B cell (primary cell): ENCODE measurements around the gene BCAR3. TPM values are rescaled to one million over a fixed set of nuclear protein-coding genes. Genes with fewer than 3 reads are reported as not detected.

Experiments
- ATAC-seq: fragments of 200-7000 bp; cut with Tn5 transposase; one replicate; pipeline ENCODE4 v1.10.0; 2021; ENCODE audit warnings: low read depth, mild to moderate bottlenecking, moderate number of reproducible peaks, moderate library complexity
- CTCF ChIA-PET: fragments of 350-600 bp; sonication (Branson Sonifier 250); formaldehyde crosslinking; loops from one replicate; lab custom pipeline; 2021; ENCODE audit warnings: antibody characterized with exemption, inconsistent platforms; lab: Charles Lee
- POLR2A ChIA-PET: fragments of 350-600 bp; sonication (Branson Sonifier 250); formaldehyde crosslinking; loops from one replicate; lab custom pipeline; 2021; ENCODE audit warnings: antibody characterized with exemption; lab: Charles Lee
- DNase-seq: peaks from one replicate; pipeline ENCODE4 v3.0.0; 2013
- H2AFZ ChIP-seq: 2 replicates; pipeline ENCODE4 v1.6.1; 2012; ENCODE audit warnings: mild to moderate bottlenecking, low read depth, low read length; ENCODE audit not compliant: insufficient read depth, poor library complexity, severe bottlenecking
- H3K27ac ChIP-seq, 2 donors: 1 replicate in 1 of 2; 2 replicates in 1 of 2; pipeline ENCODE4 v1.5.1; 2012 to 2013; ENCODE audit warnings: low read length in 2 of 2, mild to moderate bottlenecking in 2 of 2, moderate library complexity in 1 of 2
- H3K27me3 ChIP-seq, 4 experiments: fragments of 200-600 bp in 1 of 4; sonication (generic) in 1 of 4; replicated peaks in 1 of 4; 1 replicate in 2 of 4; 2 replicates in 2 of 4; pipeline versions ENCODE4 v1.6.1 to v1.7.0; 2013 to 2016; ENCODE audit warnings: low read length in 3 of 4, mild to moderate bottlenecking in 2 of 4, mixed read lengths in 1 of 4, moderate library complexity in 1 of 4; ENCODE audit not compliant: insufficient read depth in 4 of 4, control insufficient read depth in 3 of 4; ENCODE audit errors: control extremely low read depth in 1 of 4
- H3K36me3 ChIP-seq, 2 experiments: replicated peaks in 1 of 2; 1 replicate in 1 of 2; 2 replicates in 1 of 2; pipeline versions ENCODE4 v1.6.1 to v1.7.1; 2013; ENCODE audit warnings: low read length in 1 of 2; ENCODE audit not compliant: insufficient read depth in 2 of 2, control insufficient read depth in 1 of 2; ENCODE audit errors: control extremely low read depth in 1 of 2, extremely low read depth in 1 of 2
- H3K4me1 ChIP-seq, 2 donors: fragments of 200-600 bp in 1 of 2; sonication (generic) in 1 of 2; 1 replicate in 1 of 2; 2 replicates in 1 of 2; pipeline versions ENCODE4 v1.5.1 to v1.6.1; 2013 to 2017; ENCODE audit warnings: low read length in 2 of 2; ENCODE audit not compliant: control insufficient read depth in 2 of 2, insufficient read depth in 2 of 2
- H3K4me2 ChIP-seq: replicated peaks from 2 replicates; pipeline ENCODE3; 2012; ENCODE audit warnings: mild to moderate bottlenecking, low read depth, low read length; ENCODE audit not compliant: poor library complexity, severe bottlenecking
- H3K4me3 ChIP-seq, 5 experiments: fragments of 200-600 bp in 1 of 5; sonication (generic) in 1 of 5; 1 replicate in 3 of 5; 2 replicates in 2 of 5; pipeline versions ENCODE4 v1.5.1 to v1.7.0; 2011 to 2016; ENCODE audit warnings: low read length in 4 of 5, mild to moderate bottlenecking in 4 of 5, low read depth in 2 of 5, control low read depth in 1 of 5, moderate library complexity in 1 of 5; ENCODE audit not compliant: insufficient read depth in 1 of 5; ENCODE audit errors: control extremely low read depth in 1 of 5, extremely low read depth in 1 of 5
- H3K79me2 ChIP-seq: fragments of 200-600 bp; sonication (generic); one replicate; pipeline ENCODE4 v1.6.0; 2016; ENCODE audit warnings: low read length; ENCODE audit not compliant: control insufficient read depth, insufficient read depth
- H3K9ac ChIP-seq: fragments of 200-600 bp; sonication (generic); 2 replicates; pipeline ENCODE4 v1.6.1; 2017; ENCODE audit warnings: mild to moderate bottlenecking, low read length, moderate library complexity
- H3K9me3 ChIP-seq, 3 donors: one replicate each; pipeline versions ENCODE4 v1.6.1 to v1.7.1; 2013; ENCODE audit warnings: low read length in 2 of 3; ENCODE audit not compliant: control insufficient read depth in 2 of 3, insufficient read depth in 1 of 3; ENCODE audit errors: control extremely low read depth in 1 of 3
- H4K20me1 ChIP-seq: 2 replicates; pipeline ENCODE4 v1.6.0; 2012; ENCODE audit warnings: mild to moderate bottlenecking, low read length; ENCODE audit not compliant: insufficient read depth, control insufficient read depth, poor library complexity, severe bottlenecking
- H3K27ac Mint-ChIP-seq: one replicate; pipeline ENCODE4 v1.8.0; 2021; ENCODE audit warnings: mixed read lengths
- H3K27me3 Mint-ChIP-seq: one replicate; pipeline ENCODE4 v1.8.0; 2021; ENCODE audit warnings: mixed read lengths
- H3K4me1 Mint-ChIP-seq: one replicate; pipeline ENCODE4 v1.8.0; 2021; ENCODE audit warnings: mixed read lengths
- H3K4me3 Mint-ChIP-seq: one replicate; pipeline ENCODE4 v1.8.0; 2021; ENCODE audit warnings: mixed read lengths
- H3K9me3 Mint-ChIP-seq: one replicate; pipeline ENCODE4 v1.8.0; 2022; ENCODE audit warnings: mixed read lengths; ENCODE audit not compliant: insufficient read depth
- EZH2 ChIP-seq: IDR thresholded peaks from 2 replicates; pipeline ENCODE4 v1.6.1; 2012; ENCODE audit warnings: borderline replicate concordance, low read depth, mild to moderate bottlenecking, moderate library complexity, low read length; ENCODE audit not compliant: insufficient read depth, poor library complexity, severe bottlenecking
- WGBS: methylation state at CpG from one replicate; pipeline ENCODE4 v1.1.5; 2013; ENCODE audit warnings: missing lambda C conversion rate; ENCODE audit not compliant: insufficient coverage; 5-methylcytosine and 5-hydroxymethylcytosine counted together
- intact Hi-C: fragments of 100-400 bp; cut with micrococcal nuclease; formaldehyde crosslinking; loops from one replicate; pipeline ENCODE4 v1.10.0; 2022
- polyA plus RNA-seq: library from polyadenylated mRNA; depleted of rRNA; stranded (reverse); fragments of >200 nt; gene quantifications from 2 replicates; pipeline ENCODE4 v1.2.3, GENCODE V29; 2012
- total RNA-seq, 2 donors: library from RNA; stranded (reverse); fragments of 120-200 nt in 1 of 2; gene quantifications; 1 replicate in 1 of 2; 2 replicates in 1 of 2; pipeline versions ENCODE4 v1.2.3 to v1.2.4, GENCODE V29; 2013 to 2022
- TF ChIP-seq, protein P1 (sequence below): fragments of 200-600 bp; IDR thresholded peaks from one replicate; pipeline ENCODE4 v1.8.0; 2022; ENCODE audit warnings: antibody characterized with exemption, mild to moderate bottlenecking

Gene BCAR3
- total and polyA plus RNA-seq, 2 donors (not counting 1 experiment from before 2014, with no cell fraction given), result 6.7 to 13.0 TPM

DNA sequence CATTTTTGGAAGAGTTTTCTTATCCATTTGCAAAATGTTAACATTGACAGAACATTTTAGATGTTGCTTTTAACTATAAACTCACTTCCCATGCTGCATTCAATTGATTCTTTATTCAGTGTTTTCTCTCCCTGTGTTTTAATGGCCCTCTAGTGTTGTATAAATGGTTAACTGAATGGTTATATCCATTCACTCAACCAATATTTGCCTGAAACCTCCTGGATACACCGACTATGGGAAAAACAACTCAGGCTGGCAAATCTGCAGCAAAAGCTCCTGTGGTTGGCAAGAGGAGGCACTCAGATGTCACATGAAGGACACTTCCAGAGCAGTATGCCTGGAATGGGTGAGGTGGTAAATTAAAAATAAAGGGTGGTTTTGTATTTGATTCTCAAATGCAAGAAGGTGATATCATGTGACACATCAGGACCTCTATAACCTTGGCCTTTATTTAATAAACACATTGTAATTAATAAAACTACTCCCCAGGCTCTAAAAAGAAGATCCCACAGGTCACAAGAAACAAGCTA is 107.6 kb downstream of the BCAR3 start:
- Histone ChIP-seq H3K36me3 (peaks cover 0 to 65% of the 10 kb centered on the region in 2 experiments), H3K27me3 (no peaks in the 10 kb centered on the region), H3K79me2 (no peaks in the 10 kb centered on the region), H3K4me2 (no peak overlapping the region), H3K4me3 (no peak overlapping the region), H3K9me3 (no peaks in the 10 kb centered on the region), H3K4me1 (no peaks in the 10 kb centered on the region), H3K27ac (no peak overlapping the region), H3K9ac (no peak overlapping the region), H4K20me1 (no peaks in the 10 kb centered on the region), H2AFZ (no peak overlapping the region)
- WGBS, result 100% methylated on average over 1 of the region's 1 CpG
- CTCF ChIA-PET, result no interaction called here
- intact Hi-C loops, result no loop called here
- H3K27me3 Mint-ChIP-seq, result no peaks in the 10 kb centered on the region
- no peak for TF ChIP-seq EZH2
- TF ChIP-seq, protein P1, sequence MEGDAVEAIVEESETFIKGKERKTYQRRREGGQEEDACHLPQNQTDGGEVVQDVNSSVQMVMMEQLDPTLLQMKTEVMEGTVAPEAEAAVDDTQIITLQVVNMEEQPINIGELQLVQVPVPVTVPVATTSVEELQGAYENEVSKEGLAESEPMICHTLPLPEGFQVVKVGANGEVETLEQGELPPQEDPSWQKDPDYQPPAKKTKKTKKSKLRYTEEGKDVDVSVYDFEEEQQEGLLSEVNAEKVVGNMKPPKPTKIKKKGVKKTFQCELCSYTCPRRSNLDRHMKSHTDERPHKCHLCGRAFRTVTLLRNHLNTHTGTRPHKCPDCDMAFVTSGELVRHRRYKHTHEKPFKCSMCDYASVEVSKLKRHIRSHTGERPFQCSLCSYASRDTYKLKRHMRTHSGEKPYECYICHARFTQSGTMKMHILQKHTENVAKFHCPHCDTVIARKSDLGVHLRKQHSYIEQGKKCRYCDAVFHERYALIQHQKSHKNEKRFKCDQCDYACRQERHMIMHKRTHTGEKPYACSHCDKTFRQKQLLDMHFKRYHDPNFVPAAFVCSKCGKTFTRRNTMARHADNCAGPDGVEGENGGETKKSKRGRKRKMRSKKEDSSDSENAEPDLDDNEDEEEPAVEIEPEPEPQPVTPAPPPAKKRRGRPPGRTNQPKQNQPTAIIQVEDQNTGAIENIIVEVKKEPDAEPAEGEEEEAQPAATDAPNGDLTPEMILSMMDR, result no peak
- POLR2A ChIA-PET, result no interaction called here
- ATAC-seq, result no peak
- no peak for DNase-seq
- H3K4me3 Mint-ChIP-seq, result no peak overlapping the region
- H3K4me1 Mint-ChIP-seq, result no peaks in the 10 kb centered on the region
- no peaks in the 10 kb centered on the region for H3K9me3 Mint-ChIP-seq
- H3K27ac Mint-ChIP-seq, result no peak overlapping the region

DNA sequence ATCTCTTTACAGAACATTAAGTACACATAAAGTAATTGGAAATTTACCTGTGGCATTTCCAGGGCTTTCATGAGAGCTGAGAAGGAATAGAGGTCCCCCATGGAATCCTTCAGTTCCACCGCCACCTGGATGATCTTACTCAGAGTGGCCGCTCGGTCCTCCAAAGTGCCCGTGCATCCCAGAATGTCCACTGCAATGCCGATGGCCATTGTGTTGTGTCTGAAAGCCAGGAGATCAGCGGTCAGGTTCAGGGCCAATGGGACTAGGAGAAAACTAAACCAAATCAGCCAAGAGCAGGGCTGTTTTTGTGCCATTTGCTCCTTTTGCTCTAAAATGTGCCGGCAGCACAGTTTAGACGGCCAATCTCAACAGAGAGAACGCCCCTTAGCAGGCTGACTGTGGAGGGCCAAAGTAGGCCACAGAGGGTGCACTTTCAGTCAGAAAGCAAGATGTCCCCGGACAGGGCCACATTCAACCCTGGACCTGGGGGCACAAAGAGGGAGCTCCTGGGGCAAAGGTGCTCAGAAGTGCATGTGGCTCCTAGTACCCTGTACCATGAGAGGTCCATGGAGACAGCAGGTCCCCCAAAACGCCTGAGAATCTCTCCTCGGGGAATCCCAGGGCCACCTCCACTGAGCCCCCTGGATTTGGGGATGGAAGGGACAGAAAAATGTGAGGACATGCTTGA is 109.9 kb downstream of the BCAR3 start:
- ATAC-seq (no peak), DNase-seq (no peak)
- H3K9ac ChIP-seq, result no peak overlapping the region
- no peaks in the 10 kb centered on the region for H3K27me3 ChIP-seq
- peaks cover 0 to 62% of the 10 kb centered on the region in 2 experiments for H3K36me3 ChIP-seq
- no peaks in the 10 kb centered on the region for H3K4me1 ChIP-seq
- intact Hi-C loops, result no loop called here
- ChIA-PET CTCF (no interaction called here), POLR2A (no interaction called here)
- H3K9me3 ChIP-seq, result no peaks in the 10 kb centered on the region
- no peak overlapping the region for H3K27ac Mint-ChIP-seq
- H3K79me2 ChIP-seq, result no peaks in the 10 kb centered on the region
- H3K27me3 Mint-ChIP-seq, result no peaks in the 10 kb centered on the region
- TF ChIP-seq, protein P1, result no peak
- no peak for TF ChIP-seq EZH2
- WGBS, result 98% methylated on average over 12 of the region's 12 CpGs
- H3K9me3 Mint-ChIP-seq, result no peaks in the 10 kb centered on the region
- no peak overlapping the region for H3K27ac ChIP-seq
- H2AFZ ChIP-seq, result no peak overlapping the region
- H3K4me3 ChIP-seq, result no peak overlapping the region
- H4K20me1 ChIP-seq, result no peaks in the 10 kb centered on the region
- no peaks in the 10 kb centered on the region for H3K4me1 Mint-ChIP-seq
- H3K4me2 ChIP-seq, result no peak overlapping the region
- H3K4me3 Mint-ChIP-seq, result no peak overlapping the region
